ENCODE measurements around the gene PAFAH2.

- TF ChIP-seq YY1 (IDR thresholded peaks at IDR 0.05; ENCODE audit: low read depth) = no peak
- TF ChIP-seq CTCF (IDR thresholded peaks at IDR 0.05) = no peak
- no peak for TF ChIP-seq ZBTB33 (IDR thresholded peaks at IDR 0.05; ENCODE audit: borderline replicate concordance, low read depth)
- no peak for TF ChIP-seq POLR2AphosphoS5 (IDR thresholded peaks at IDR 0.05; ENCODE audit: low read depth, low read length)
- no peak for TF ChIP-seq TEAD4 (IDR thresholded peaks at IDR 0.05; ENCODE audit: borderline replicate concordance, insufficient read depth)
- no peak for TF ChIP-seq JUND (IDR thresholded peaks at IDR 0.05)
- no peak for TF ChIP-seq TAF1 (IDR thresholded peaks at IDR 0.05; ENCODE audit: borderline replicate concordance, low read depth, low read length)
- peak in 1 of 2 experiments; percentile 28; a peak in 1 of 4 replicates for TF ChIP-seq EP300 (IDR thresholded peaks at IDR 0.05; ENCODE audit: borderline replicate concordance in 1 of 2, low read depth in 1 of 2, low read length in 1 of 2)
Measured at GRCh38 chr1:25926731-25927496, 70.9 kb downstream of the PAFAH2 start.

All from SK-N-SH (cell line).